Nephron progenitor cell (in vitro differentiated cells): ENCODE results near the gene SLC25A39.

Experiments used
- DNase-seq: peaks from one replicate; pipeline ENCODE4 v3.0.0; 2021
- H3K27ac Mint-ChIP-seq: 2 replicates; pipeline ENCODE4 v1.8.0; 2021; ENCODE audit warnings: mild to moderate bottlenecking, moderate library complexity, mixed read lengths
- H3K27me3 Mint-ChIP-seq: 2 replicates; pipeline ENCODE4 v1.8.0; 2021; ENCODE audit warnings: mild to moderate bottlenecking, low read depth, mixed read lengths; ENCODE audit not compliant: poor library complexity
- H3K36me3 Mint-ChIP-seq: 2 replicates; pipeline ENCODE4 v1.8.0; 2021; ENCODE audit warnings: low read depth, mixed read lengths
- H3K4me1 Mint-ChIP-seq: 2 replicates; pipeline ENCODE4 v1.8.0; 2021; ENCODE audit warnings: mixed read lengths
- H3K4me3 Mint-ChIP-seq: 2 replicates; pipeline ENCODE4 v1.8.0; 2021; ENCODE audit warnings: mild to moderate bottlenecking, moderate library complexity, mixed read lengths
- H3K9me3 Mint-ChIP-seq: 2 replicates; pipeline ENCODE4 v1.8.0; 2021; ENCODE audit warnings: mild to moderate bottlenecking, moderate library complexity, mixed read lengths
- CTCF ChIP-seq: fragments of 200-600 bp; sonication (generic); IDR thresholded peaks from 2 replicates; pipeline ENCODE4 v1.5.0; 2021; ENCODE audit warnings: antibody characterized with exemption

Gene SLC25A39

DNA sequence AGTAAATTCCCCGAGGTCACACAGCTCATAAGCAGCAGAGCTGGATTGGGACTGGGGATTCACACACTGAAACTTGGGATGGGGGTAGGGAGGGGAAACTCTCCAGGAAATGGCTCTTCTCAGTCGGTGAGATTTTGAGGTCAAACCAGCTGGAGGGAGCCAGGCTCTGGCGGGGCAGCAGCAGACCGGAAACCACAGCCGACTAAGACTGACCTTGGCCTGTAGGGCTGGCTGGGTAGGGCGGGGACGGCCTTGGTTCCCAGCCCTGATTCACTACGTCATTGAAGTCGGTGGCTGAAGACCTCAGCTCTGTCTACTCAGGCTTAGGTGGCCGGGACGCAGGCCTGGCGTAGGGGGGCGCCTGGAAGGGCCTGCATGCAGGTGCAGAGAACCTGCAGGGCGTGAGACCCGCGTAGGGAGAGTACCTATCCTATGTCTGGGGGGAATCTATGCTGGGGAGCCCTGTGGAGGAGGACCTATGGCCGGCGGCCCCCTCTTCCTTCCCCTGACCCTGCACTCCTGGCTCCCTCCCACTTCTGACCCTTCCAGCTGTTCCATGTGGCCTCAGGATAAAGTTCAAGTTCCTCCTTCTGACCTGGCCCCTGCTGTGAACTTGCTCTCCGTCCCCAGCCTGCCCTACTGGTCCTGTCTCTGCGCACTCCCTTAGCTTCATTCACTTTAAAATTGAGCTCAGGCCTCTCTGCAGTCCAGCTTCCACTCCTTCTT is 44.8 kb downstream of the SLC25A39 start:
- H3K4me3 Mint-ChIP-seq: no peak overlapping the region
- H3K4me1 Mint-ChIP-seq: peaks cover 20% of the 10 kb centered on the region

DNA sequence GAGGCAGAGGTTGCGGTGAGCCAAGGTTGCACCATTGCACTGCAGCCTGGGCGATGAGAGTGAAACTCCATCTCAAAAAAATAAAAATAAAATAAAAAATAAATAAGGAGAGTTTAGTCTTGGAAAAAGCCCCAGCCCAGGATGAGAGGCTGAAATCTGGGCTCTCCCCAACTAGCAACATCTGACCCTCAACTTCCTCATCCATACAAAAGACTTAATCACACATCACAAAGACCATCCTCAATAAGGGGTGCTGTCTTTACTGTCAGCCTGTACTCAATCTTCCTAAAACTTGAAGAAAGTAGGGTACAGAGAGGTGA is 45.3 kb downstream of the SLC25A39 start:
- Mint-ChIP-seq H3K27me3 (peaks cover 40% of the 10 kb centered on the region), H3K4me3 (no peak overlapping the region), H3K9me3 (no peaks in the 10 kb centered on the region), H3K27ac (no peak overlapping the region), H3K4me1 (peaks cover 24% of the 10 kb centered on the region), H3K36me3 (no peaks in the 10 kb centered on the region)
- TF ChIP-seq CTCF: no peak
- no peak for DNase-seq

More for the DNA sequence above, 44.8 kb downstream of the SLC25A39 start:
- Mint-ChIP-seq H3K27ac (no peak overlapping the region), H3K27me3 (peaks cover 38% of the 10 kb centered on the region), H3K36me3 (no peaks in the 10 kb centered on the region), H3K9me3 (no peaks in the 10 kb centered on the region)
- TF ChIP-seq CTCF: no peak
- peak; percentile 59 for DNase-seq

GRCh38 chr17:44277976-44278375 is 46.6 kb downstream of the SLC25A39 start:
- Mint-ChIP-seq H3K27me3 (peaks cover 40% of the 10 kb centered on the region), H3K4me1 (peaks cover 38% of the 10 kb centered on the region), H3K27ac (no peak overlapping the region), H3K9me3 (no peaks in the 10 kb centered on the region), H3K36me3 (no peaks in the 10 kb centered on the region), H3K4me3 (no peak overlapping the region)
- no peak for DNase-seq
- no peak for TF ChIP-seq CTCF

DNA sequence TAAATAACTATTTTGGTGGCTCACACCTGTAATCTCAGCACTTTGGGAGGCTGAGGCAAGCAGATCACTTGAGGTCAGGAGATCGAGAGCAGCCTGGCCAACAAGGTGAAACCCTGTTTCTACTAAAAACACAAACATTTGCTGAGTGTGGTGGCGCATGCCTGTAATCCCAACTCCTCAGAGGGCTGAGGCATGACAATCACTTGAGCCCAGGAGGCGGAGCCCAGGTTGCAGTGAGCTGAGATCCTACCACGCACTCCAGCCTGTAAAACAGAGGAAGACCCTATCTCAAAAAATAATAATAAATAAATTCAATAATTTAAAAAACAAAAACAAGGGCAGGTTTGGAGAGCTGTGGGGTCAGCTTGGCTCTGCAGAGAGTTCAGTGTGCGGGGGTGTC is 51.0 kb downstream of the SLC25A39 start:
- no peak for DNase-seq
- H3K4me1 Mint-ChIP-seq: peaks cover 47% of the 10 kb centered on the region
- no peaks in the 10 kb centered on the region for H3K36me3 Mint-ChIP-seq
- peaks cover 16% of the 10 kb centered on the region for H3K27me3 Mint-ChIP-seq
- no peak overlapping the region for H3K4me3 Mint-ChIP-seq
- TF ChIP-seq CTCF: no peak
- no peak overlapping the region for H3K27ac Mint-ChIP-seq
- no peaks in the 10 kb centered on the region for H3K9me3 Mint-ChIP-seq

DNA sequence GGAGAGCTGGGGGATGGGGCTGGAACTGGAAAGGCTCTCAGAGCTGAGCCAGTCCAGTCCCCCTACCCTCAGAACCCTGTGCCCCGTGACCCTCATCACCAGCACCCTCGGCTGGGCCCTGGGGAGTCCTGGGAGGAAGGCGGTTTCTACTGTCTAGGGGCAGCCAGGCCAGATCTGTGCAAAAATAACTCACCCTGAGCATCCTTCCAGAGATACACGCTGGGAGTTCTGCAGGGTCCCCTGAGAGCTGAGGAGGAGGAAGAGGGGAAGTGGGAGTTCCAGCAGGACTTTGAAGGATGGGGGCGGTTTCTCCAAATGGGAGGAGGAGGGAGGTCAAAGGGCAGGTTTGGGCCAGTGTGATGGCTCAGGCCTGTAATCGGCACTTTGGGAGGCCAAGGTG is 51.7 kb downstream of the SLC25A39 start:
- no peaks in the 10 kb centered on the region for H3K9me3 Mint-ChIP-seq
- no peak for DNase-seq
- TF ChIP-seq CTCF: no peak
- no peaks in the 10 kb centered on the region for H3K36me3 Mint-ChIP-seq
- H3K4me3 Mint-ChIP-seq: no peak overlapping the region
- H3K4me1 Mint-ChIP-seq: peaks cover 50% of the 10 kb centered on the region
- peaks cover 16% of the 10 kb centered on the region for H3K27me3 Mint-ChIP-seq
- peak overlapping the region; percentile 55 for H3K27ac Mint-ChIP-seq

GRCh38 chr17:44272321-44272951 is 52.2 kb downstream of the SLC25A39 start:
- H3K36me3 Mint-ChIP-seq: no peaks in the 10 kb centered on the region
- H3K9me3 Mint-ChIP-seq: no peaks in the 10 kb centered on the region
- peaks cover 50% of the 10 kb centered on the region for H3K4me1 Mint-ChIP-seq
- H3K27me3 Mint-ChIP-seq: peaks cover 16% of the 10 kb centered on the region
- no peak for DNase-seq
- H3K4me3 Mint-ChIP-seq: no peak overlapping the region
- TF ChIP-seq CTCF: no peak
- no peak overlapping the region for H3K27ac Mint-ChIP-seq
